ENCODE measurements around the gene NTM.

DNA sequence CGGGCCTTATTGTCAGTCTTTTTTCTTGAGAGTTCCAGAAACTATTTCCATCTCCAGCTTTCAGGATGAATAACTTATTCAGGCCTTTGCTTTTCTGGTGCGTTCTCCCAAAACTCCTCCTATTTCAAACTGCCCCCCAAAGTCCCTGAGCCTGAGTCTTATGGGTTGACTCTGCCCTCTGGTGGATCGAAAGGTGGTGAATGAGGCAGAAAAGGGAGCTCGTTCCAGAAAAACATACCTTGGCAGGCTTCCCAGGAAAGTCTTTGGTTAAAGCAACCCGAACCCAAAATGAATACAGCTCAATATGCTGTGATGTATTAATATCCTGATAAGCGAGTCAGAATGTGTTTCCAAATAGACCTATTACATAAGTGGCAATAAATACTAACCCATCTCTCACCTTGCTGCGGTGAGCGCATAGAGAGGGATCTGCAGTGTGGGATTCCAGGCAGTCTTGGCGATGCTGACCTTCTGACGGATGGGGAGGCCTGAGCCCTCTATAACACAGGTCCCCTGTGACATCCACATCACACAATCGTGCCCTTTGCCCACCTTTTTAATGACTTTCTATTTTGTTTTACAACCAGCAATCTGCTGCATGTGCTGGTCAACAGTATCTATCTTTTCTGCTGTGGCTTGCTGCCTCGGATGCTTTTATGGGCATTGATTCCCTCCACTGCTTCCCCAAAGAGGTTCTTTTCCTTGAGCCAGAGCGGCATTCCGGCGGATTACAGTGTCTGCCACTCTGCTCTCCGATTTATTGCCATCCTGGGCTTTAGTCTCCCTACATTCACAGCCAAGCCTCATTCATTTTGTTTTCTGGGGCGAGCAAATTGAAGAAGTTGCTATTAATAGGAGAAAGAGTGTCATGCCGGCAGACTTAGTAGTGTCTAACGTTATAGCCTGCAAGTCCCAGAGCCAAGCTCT is 756.8 kb downstream of the NTM start:
- no peak for TF ChIP-seq SUZ12 (IDR thresholded peaks at IDR 0.05)
- no peak for TF ChIP-seq SP1 (IDR thresholded peaks at IDR 0.05)
- no peak for TF ChIP-seq BHLHE40 (IDR thresholded peaks at IDR 0.05; ENCODE audit: borderline replicate concordance)
